Upper lobe of left lung (tissue), 6 donors: ENCODE measurements around the gene BRF1. TPM values are rescaled to one million over a fixed set of nuclear protein-coding genes. Genes with fewer than 3 reads are reported as not detected.
"Not testable (repeated sequence)": the region's sequence is repeated elsewhere in the genome, so short reads cannot be mapped to it uniquely, and the experiment has no call there.

Experiments
- ATAC-seq, 2 donors: fragments of 200-7000 bp; cut with Tn5 transposase; one replicate each; pipeline ENCODE4 v1.9.1; 2022; ENCODE audit warnings: mild to moderate bottlenecking in 2 of 2, moderate library complexity in 2 of 2; ENCODE audit not compliant: low FRiP score in 2 of 2
- DNase-seq, 2 donors: peaks; one replicate each; pipeline ENCODE4 v3.0.0-alpha.2; 2019 to 2020
- H3K27ac ChIP-seq, 4 donors: fragments of 200-600 bp; sonication (generic); one replicate each; pipeline ENCODE4 v1.5.1; 2016 to 2019
- H3K27me3 ChIP-seq, 4 donors: fragments of 200-600 bp; sonication (generic); one replicate each; pipeline ENCODE4 v1.5.1; 2017 to 2019
- H3K36me3 ChIP-seq, 4 donors: fragments of 200-600 bp; sonication (generic); one replicate each; pipeline ENCODE4 v1.5.1; 2016 to 2019
- H3K4me1 ChIP-seq, 4 donors: fragments of 200-600 bp; sonication (generic); one replicate each; pipeline ENCODE4 v1.5.1; 2018 to 2019
- H3K4me3 ChIP-seq, 4 donors: fragments of 200-600 bp; sonication (generic); one replicate each; pipeline ENCODE4 v1.5.1; 2017 to 2019; ENCODE audit warnings: mild to moderate bottlenecking in 2 of 4, moderate library complexity in 1 of 4
- H3K9me3 ChIP-seq, 4 donors: fragments of 200-600 bp; sonication (generic); one replicate each; pipeline ENCODE4 v1.5.1; 2018 to 2019
- EP300 ChIP-seq, 4 donors: sonication (generic); formaldehyde crosslinking; IDR thresholded peaks; one replicate each; pipeline ENCODE4 v1.5.1; 2017; ENCODE audit warnings: antibody characterized with exemption in 4 of 4, control low read depth in 2 of 4
- POLR2A ChIP-seq, 4 donors: fragments of 450-650 bp; IDR thresholded peaks; one replicate each; pipeline ENCODE4 v1.5.1; 2016 to 2017; ENCODE audit warnings: antibody characterized with exemption in 4 of 4, mild to moderate bottlenecking in 2 of 4
- POLR2AphosphoS5 ChIP-seq, 2 donors: sonication (generic); formaldehyde crosslinking; IDR thresholded peaks; one replicate each; pipeline ENCODE4 v1.5.1; 2017; ENCODE audit warnings: antibody characterized with exemption in 2 of 2
- WGBS, 2 donors: methylation state at CpG; one replicate each; pipeline ENCODE4 v1.1.5; 2017 to 2018; 5-methylcytosine and 5-hydroxymethylcytosine counted together
- total RNA-seq, 6 donors: library from RNA; depleted of rRNA in 4 of 6; stranded (reverse); fragments of >200 nt in 4 of 6; gene quantifications; one replicate each; pipeline versions ENCODE4 v1.1.0 to v1.2.1, GENCODE V29; 2016 to 2021
- TF ChIP-seq, protein P1 (sequence below), 6 experiments: fragments of 450-650 bp in 4 of 6; fragments of 200-600 bp in 2 of 6; sonication (generic) in 2 of 6; IDR thresholded peaks; one replicate each; pipeline ENCODE4 v1.5.1; 2016 to 2019; ENCODE audit warnings: antibody characterized with exemption in 6 of 6
- donor health status: DM: no; HTN: no; CAD: no; lungs with moderate emphysema.
- donor health status: DM: no; HTN: yes; CAD: no; lungs with severe emphysema.

Gene BRF1
- total RNA-seq, 6 donors from 2014 or later = 38.6 to 195 (median 52.7) TPM

GRCh38 chr14:105335735-105336476, 35.1 kb upstream of the BRF1 start:
- H3K36me3 ChIP-seq = no peaks in the 10 kb centered on the region
- no peak overlapping the region for H3K27ac ChIP-seq
- peaks cover 18 to 56% (median 27%) of the 10 kb centered on the region in 4 donors for H3K4me1 ChIP-seq
- TF ChIP-seq POLR2AphosphoS5 (IDR thresholded peaks at IDR 0.05) (no peak), EP300 (IDR thresholded peaks at IDR 0.05) (no peak), POLR2A (IDR thresholded peaks at IDR 0.05) (no peak)
- TF ChIP-seq, protein P1, sequence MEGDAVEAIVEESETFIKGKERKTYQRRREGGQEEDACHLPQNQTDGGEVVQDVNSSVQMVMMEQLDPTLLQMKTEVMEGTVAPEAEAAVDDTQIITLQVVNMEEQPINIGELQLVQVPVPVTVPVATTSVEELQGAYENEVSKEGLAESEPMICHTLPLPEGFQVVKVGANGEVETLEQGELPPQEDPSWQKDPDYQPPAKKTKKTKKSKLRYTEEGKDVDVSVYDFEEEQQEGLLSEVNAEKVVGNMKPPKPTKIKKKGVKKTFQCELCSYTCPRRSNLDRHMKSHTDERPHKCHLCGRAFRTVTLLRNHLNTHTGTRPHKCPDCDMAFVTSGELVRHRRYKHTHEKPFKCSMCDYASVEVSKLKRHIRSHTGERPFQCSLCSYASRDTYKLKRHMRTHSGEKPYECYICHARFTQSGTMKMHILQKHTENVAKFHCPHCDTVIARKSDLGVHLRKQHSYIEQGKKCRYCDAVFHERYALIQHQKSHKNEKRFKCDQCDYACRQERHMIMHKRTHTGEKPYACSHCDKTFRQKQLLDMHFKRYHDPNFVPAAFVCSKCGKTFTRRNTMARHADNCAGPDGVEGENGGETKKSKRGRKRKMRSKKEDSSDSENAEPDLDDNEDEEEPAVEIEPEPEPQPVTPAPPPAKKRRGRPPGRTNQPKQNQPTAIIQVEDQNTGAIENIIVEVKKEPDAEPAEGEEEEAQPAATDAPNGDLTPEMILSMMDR (IDR thresholded peaks at IDR 0.05) = no peak
- WGBS, 2 donors = 93 to 94% methylated on average over 16 to 30 of the region's 33 CpGs
- H3K27me3 ChIP-seq = no peaks in the 10 kb centered on the region
- DNase-seq = peak in 1 of 2 donors; percentile 75
- H3K9me3 ChIP-seq = no peaks in the 10 kb centered on the region
- H3K4me3 ChIP-seq = no peak overlapping the region
- ATAC-seq = no peak

- not testable (repeated sequence) for H3K36me3 ChIP-seq, H3K4me3 ChIP-seq, H3K27me3 ChIP-seq, H3K9me3 ChIP-seq, H3K27ac ChIP-seq, ATAC-seq
- peak in 1 of 2 donors; percentile 78 for DNase-seq
- H3K4me1 ChIP-seq = peaks cover 25 to 57% (median 32%) of the 10 kb centered on the region in 4 donors
- 97% methylated on average over 11 of the region's 22 CpGs; no CpG with 5 or more reads in 1 of the 2 donors for WGBS, 2 donors
These were observed 34.4 kb upstream of the BRF1 start for GRCh38 chr14:105335231-105335542.

GRCh38 chr14:105334383-105335230, 33.8 kb upstream of the BRF1 start:
- Histone ChIP-seq H3K9me3 (no peaks in the 10 kb centered on the region), H3K36me3 (no peaks in the 10 kb centered on the region), H3K4me1 (peaks cover 27 to 63% (median 38%) of the 10 kb centered on the region in 4 donors), H3K27ac (no peak overlapping the region), H3K4me3 (no peak overlapping the region), H3K27me3 (no peaks in the 10 kb centered on the region)
- DNase-seq (peak in 1 of 2 donors; percentile 46), ATAC-seq (no peak)
- TF ChIP-seq POLR2AphosphoS5 (IDR thresholded peaks at IDR 0.05) (no peak), POLR2A (IDR thresholded peaks at IDR 0.05) (no peak), EP300 (IDR thresholded peaks at IDR 0.05) (no peak)
- TF ChIP-seq, protein P1 (IDR thresholded peaks at IDR 0.05) = no peak
- WGBS, 2 donors = 91 to 100% methylated on average over 2 to 17 of the region's 17 CpGs

GRCh38 chr14:105333613-105334364, 33.0 kb upstream of the BRF1 start:
- no peaks in the 10 kb centered on the region for H3K9me3 ChIP-seq
- TF ChIP-seq POLR2A (IDR thresholded peaks at IDR 0.05) = no peak
- TF ChIP-seq EP300 (IDR thresholded peaks at IDR 0.05) = no peak
- TF ChIP-seq POLR2AphosphoS5 (IDR thresholded peaks at IDR 0.05) = no peak
- TF ChIP-seq, protein P1 (IDR thresholded peaks at IDR 0.05) = no peak
- no peak overlapping the region for H3K4me3 ChIP-seq
- H3K4me1 ChIP-seq = peaks cover 33 to 71% (median 44%) of the 10 kb centered on the region in 4 donors
- peak in 1 of 2 donors; percentile 71 for DNase-seq
- no peak overlapping the region for H3K27ac ChIP-seq
- WGBS, 2 donors = 73 to 86% methylated on average over 3 to 16 of the region's 18 CpGs
- H3K36me3 ChIP-seq = no peaks in the 10 kb centered on the region
- no peak for ATAC-seq
- H3K27me3 ChIP-seq = no peaks in the 10 kb centered on the region

DNA sequence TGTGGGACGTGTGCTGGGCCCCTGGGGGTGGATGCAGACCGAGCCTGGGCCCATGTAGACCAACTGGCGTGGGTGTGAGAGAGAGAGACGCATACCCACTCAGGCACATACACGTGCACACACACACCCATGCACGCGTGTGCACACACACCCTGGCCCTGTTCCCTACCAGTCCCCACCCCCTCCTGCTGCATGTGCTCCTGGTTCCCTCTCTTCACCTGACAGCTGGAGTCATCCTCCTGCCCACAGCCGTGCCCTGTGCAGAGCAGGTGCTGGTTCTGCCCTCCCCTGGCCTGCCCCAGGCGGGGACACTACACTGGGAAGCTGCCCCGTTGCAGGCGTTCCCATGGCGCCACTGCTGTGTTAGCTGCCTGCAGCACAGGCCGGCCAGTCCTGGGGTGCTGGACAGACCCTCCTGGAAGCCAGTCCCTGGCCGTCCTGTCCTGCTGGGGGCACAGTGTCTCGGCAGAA, 32.3 kb upstream of the BRF1 start:
- Histone ChIP-seq H3K4me1 (peaks cover 30 to 73% (median 45%) of the 10 kb centered on the region in 4 donors), H3K9me3 (no peaks in the 10 kb centered on the region), H3K27ac (no peak overlapping the region), H3K27me3 (no peaks in the 10 kb centered on the region), H3K4me3 (no peak overlapping the region), H3K36me3 (no peaks in the 10 kb centered on the region)
- TF ChIP-seq, protein P1 (IDR thresholded peaks at IDR 0.05) = no peak
- TF ChIP-seq EP300 (IDR thresholded peaks at IDR 0.05) (no peak), POLR2A (IDR thresholded peaks at IDR 0.05) (no peak), POLR2AphosphoS5 (IDR thresholded peaks at IDR 0.05) (no peak)
- no peak for ATAC-seq
- 87 to 91% methylated on average over 6 to 11 of the region's 15 CpGs for WGBS, 2 donors
- peak in 1 of 2 donors; percentile 72 for DNase-seq
